ENCODE results near the gene PKP4.

Gene PKP4

DNA sequence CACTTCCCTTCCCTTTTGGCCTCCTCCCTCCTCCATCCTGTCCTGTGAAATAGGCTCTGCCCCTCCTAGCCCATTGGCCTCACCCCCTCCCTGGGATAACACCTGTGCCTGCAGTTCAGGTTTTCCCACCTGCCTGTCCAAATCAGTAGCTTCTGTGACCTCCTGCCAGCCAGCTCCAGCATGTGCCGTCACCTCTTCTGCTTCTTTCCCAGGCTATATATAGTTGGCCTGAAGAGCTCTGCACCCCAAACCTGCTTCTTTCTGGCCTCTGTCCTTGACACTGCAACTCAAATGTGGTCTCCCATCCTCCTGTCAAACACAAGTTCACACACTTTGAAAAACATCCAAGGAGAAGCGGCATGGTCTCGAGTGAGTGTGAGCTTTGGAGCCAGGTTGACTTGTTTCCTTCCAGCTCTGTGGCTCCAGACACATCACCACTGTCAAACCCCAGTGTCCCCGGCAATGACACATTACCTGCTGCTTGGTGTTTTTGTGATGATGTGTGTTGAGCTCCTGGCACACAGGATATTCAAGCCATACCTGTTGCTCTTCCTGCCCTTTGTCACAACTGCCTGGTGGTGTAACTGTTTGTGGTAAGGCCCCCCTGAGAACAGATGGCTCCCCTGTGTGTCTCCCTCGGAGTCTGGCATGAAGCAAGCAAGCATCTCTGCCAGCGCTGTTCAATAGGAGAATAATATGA, 194.8 kb downstream of the PKP4 start:
- no peak for DNase-seq

GRCh38 chr2:158655628-158656027, 198.9 kb downstream of the PKP4 start:
- DNase-seq = no peak

DNA sequence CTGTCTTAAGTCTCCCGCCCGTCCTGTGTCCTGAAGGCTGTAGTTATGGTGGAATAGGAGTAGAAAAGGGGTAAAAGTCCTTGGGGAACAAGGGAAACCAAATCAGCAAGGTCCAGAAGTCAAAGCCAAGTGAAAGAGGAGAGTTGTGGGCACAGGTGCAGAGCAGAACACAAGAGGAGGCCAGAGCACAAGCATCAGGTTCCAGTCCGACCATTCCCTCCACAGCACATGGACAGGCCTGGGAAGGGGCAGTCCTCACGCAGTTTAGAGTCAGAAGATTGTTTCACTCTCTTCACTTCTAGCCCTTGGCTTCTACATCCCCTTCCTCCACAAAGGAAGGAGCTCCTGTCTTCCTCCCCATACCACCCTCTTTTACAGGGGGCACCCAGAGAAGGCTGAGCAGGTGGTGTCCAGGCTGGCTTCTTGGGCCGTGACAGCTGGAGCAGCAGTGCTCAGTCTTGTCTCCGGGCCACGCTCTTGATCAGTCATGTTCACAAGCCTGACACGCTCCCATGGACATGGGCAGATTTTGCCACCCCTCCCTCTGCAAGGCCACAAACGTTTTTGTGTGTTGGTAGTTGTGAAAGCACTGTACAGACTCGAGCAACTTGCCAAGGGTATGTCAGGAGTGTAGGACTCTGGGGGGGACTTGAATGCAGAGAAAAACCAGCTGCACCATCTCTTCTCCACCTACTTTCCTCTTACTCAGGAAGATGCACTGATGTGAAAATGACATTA, 199.9 kb downstream of the PKP4 start:
- no peak for DNase-seq

DNA sequence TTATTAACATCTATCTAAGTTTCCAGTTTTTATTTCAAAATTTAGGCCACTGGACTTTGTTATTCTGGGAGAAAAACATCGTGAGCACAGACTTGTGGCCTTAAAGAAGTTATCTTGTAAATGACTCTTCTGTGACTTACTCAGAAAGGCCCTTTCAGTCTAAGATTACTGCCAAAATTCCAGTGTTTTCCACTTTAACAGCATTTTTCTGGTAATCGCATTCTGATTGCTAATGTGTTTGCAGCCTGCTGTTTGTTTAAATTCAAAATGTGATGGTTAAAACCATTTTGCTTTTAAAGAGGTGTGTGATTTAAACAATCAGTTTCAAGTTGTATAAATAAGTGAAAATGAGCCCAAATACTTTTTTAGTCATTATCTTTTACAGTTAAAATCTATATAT, 201.6 kb downstream of the PKP4 start:
- no peak for DNase-seq

GRCh38 chr2:158659483-158659882, 202.7 kb downstream of the PKP4 start:
- DNase-seq = peak; percentile 3

GRCh38 chr2:158661231-158661630, 204.5 kb downstream of the PKP4 start:
- DNase-seq = no peak

GRCh38 chr2:158662421-158662820, 205.7 kb downstream of the PKP4 start:
- DNase-seq = no peak

DNA sequence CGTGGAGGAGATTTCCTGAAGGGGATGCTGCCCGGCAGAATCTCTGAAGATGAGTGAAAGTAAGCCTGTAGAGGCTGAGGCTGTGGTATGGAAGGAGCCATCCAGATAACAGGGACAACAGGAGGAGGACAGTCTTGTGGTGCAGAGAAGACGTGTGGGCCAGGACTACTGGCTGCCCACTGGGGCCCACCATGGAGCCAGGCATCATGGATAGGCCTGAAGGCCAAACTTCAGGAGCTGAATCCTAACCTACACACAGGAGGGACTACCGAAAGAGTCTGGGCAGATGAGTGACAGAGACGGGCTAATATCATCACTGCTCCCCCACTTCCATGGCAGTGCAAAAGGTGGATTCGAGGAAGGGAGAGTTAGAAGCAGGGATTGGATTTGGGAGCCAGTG, 207.0 kb downstream of the PKP4 start:
- no peak for DNase-seq

- peak; percentile 13 for DNase-seq
Measured at GRCh38 chr2:158664987-158665386, 208.2 kb downstream of the PKP4 start.

GRCh38 chr2:158665536-158666302, 209.0 kb downstream of the PKP4 start:
- DNase-seq = peak; percentile 9

- DNase-seq = no peak
Measured at GRCh38 chr2:158666969-158667368, 210.2 kb downstream of the PKP4 start.

GRCh38 chr2:158667586-158667985, 210.8 kb downstream of the PKP4 start:
- peak; percentile 86 for DNase-seq

GRCh38 chr2:158668001-158668765, 211.4 kb downstream of the PKP4 start:
- peak; percentile 48 for DNase-seq

DNA sequence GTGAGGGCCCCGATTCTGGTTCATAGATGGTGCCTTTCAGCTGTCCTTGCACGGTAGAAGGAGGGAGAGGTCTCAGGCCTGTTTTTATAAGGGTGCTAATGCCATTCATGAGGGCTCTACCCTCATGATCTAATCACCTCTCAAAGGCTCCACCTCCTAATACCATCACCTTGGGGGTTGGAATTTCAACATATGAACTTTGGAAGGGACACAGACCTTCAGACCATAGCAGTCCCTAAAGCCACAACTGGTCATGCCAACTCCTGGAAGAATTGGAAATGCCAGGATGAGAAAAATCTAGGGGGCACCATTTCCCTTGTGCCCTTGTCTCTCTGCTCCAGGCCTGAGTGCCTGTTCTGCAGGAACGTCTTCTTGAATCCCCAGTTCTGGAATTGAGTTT, 213.5 kb downstream of the PKP4 start:
- no peak for DNase-seq

- DNase-seq = no peak
Measured at GRCh38 chr2:158671360-158672245, 214.9 kb downstream of the PKP4 start.

DNA sequence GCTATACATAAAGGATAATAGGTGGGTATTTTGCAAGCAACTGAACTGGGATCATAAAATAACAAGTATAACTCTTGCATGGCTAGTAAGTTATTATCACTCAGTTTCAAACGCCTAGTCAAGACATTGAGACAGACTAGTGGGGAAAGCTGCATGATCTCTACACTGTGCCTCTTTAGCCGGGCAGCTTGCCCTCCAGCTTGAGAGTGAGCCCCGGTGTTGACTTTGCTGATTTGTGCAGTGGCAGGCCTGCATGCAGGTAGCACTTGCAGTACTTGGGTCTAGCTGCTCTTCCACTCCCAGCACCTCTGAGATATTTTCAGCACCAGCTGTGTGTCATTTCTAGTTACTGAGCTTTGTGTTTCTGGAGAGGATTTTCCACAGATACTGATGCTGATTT, 219.5 kb downstream of the PKP4 start:
- DNase-seq = no peak

DNA sequence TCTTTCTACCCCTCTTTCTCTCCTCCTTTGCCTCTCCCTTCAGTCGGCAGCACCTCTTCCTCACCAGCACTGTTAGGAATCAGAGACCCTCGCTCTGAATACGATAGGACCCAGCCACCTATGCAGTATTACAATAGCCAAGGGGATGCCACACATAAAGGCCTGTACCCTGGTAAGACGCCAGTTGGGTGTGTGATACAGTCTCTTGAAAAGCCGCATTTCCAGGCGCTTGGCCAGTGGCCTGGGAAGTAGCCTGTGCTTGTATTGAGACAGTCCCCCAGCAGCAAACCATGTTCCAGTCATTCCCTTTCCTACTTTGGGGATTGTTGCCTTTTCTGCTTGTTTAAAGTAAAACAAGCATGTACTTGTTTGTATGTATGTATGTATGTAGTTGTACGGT, 219.9 kb downstream of the PKP4 start:
- DNase-seq = no peak

DNA sequence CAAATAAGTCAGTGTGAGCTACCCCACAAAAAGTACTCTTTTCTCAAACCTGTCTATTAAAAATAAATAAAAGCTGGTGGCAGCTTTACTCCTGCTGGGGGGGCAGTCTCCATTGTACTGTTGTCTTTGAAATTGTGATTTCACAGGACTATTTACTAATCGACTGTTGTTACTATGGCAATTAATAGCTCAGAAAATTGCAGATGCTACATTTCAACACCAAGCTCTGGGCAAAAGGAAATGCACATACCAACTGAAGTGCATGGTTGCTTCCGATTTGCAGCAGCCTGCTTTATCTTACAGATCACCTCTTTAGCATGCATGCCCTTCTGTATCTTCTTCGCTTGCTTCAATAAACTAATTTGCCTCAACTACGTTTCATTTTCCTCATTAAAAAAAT, 220.8 kb downstream of the PKP4 start:
- no peak for DNase-seq

DNA sequence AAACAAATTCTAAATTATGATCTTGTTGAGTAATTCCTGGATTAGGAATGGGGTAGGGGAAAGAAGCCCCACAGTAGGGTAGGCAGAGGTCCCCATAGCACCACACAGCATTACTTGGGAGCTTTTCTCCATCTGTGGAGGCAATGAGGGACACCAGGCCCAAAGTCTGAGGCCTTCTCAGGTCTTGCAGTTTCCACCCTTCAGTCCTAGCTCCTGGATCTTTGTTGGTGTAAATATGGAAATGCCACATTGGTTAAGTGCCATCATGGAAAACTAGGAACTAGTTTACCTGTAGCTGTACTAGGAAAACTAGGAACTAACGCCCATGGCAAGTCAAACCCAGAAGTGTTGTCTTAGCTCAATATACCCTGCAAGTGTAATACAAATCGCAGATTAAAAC, 225.1 kb downstream of the PKP4 start:
- no peak for DNase-seq

- no peak for DNase-seq
Measured at GRCh38 chr2:158685646-158686045, 228.9 kb downstream of the PKP4 start.

GRCh38 chr2:158686210-158686691, 229.5 kb downstream of the PKP4 start:
- no peak for DNase-seq

DNA sequence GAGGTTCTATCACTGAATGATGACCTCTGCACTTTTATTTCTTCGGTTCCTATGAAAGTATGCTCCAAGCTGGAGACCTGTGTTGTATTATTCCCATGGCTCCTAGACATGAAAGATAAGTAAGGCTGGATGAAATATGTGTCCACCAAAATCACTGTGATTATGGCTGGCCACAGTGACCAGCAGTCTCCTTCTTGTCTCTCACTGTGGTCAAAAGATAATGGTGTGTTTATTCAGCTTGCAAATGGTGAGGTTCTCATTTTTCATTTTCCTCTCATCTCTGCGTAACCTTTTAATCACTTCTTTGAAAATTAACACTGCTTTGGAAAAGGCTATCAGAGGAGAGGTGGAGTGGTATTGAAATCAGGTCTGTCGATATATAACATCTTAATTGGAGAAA, 230.6 kb downstream of the PKP4 start:
- no peak for DNase-seq

All from fibroblast of skin of right biceps (primary cell).